Measurements from ENCODE around the gene AMPD2.
"Not testable (repeated sequence)": the region's sequence is repeated elsewhere in the genome, so short reads cannot be mapped to it uniquely, and the experiment has no call there.

AMPD2 gene

GRCh38 chr1:109676683-109677381 lies 57.2 kb downstream of the AMPD2 start:
- not testable (repeated sequence) for DNase-seq (ENCODE audit: low read depth in 1 of 2, low spot score in 1 of 2)

DNA sequence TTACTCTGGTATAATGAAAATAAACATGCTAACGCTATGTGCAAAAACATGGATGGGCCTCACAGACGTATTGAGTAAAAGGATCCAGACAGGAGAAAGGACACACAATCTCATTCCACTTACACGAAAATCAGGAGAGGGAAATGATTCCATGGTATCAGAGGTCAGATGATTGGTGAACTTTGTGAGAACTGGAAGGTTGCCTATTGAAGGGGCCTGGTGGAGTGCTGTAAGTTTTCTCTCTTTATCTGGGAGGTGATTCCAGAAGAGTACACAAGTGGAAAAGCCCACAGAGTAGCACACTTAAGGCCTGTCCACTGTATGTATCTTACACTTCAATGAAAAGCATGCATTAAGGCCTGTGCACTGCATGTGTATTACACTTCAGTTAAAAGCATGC lies 57.8 kb downstream of the AMPD2 start:
- no peak for DNase-seq (ENCODE audit: low read depth in 1 of 2, low spot score in 1 of 2)

GRCh38 chr1:109678637-109679036 lies 59.0 kb downstream of the AMPD2 start:
- DNase-seq (ENCODE audit: low read depth in 1 of 2, low spot score in 1 of 2) = not testable (repeated sequence)

Data from activated CD4-positive, alpha-beta T cell treated with anti-CD3 and anti-CD28 coated beads, Interleukin-2, amount 50 U/mL, for 24 hours (primary cell).